Mesenchymal stem cell (in vitro differentiated cells and primary cell): ENCODE results near the gene KHDC4.

Experiments
- DNase-seq: peaks from one replicate; pipeline ENCODE4 v3.0.0-alpha.2; 2013
- H2AFZ ChIP-seq: one replicate; pipeline ENCODE4 v1.6.1; 2013; ENCODE audit warnings: low read depth, mild to moderate bottlenecking, control low read depth, inconsistent platforms, low read length, moderate library complexity
- H2AK5ac ChIP-seq: 2 replicates; pipeline ENCODE4 v1.6.1; 2013; ENCODE audit warnings: low read length, moderate library complexity, mild to moderate bottlenecking, inconsistent platforms; ENCODE audit not compliant: severe bottlenecking
- H2BK120ac ChIP-seq: one replicate; pipeline ENCODE4 v1.6.1; 2013; ENCODE audit warnings: low read depth, mild to moderate bottlenecking, inconsistent platforms, low read length, moderate library complexity
- H2BK12ac ChIP-seq, 2 experiments: one replicate each; pipeline ENCODE4 v1.6.1; 2013; ENCODE audit warnings: inconsistent platforms in 2 of 2, low read length in 2 of 2, mild to moderate bottlenecking in 2 of 2, moderate library complexity in 2 of 2, control low read depth in 1 of 2
- H2BK15ac ChIP-seq: one replicate; pipeline ENCODE4 v1.6.1; 2013; ENCODE audit warnings: mild to moderate bottlenecking, low read depth, inconsistent platforms; ENCODE audit not compliant: poor library complexity, severe bottlenecking
- H2BK5ac ChIP-seq: 2 replicates; pipeline ENCODE4 v1.6.1; 2013; ENCODE audit warnings: low read depth, mild to moderate bottlenecking, low read length, control low read depth, inconsistent platforms; ENCODE audit not compliant: poor library complexity, severe bottlenecking
- H3K14ac ChIP-seq, 2 experiments: one replicate each; pipeline ENCODE4 v1.6.1; 2013; ENCODE audit warnings: inconsistent platforms in 2 of 2, low read length in 2 of 2, control low read depth in 1 of 2, mild to moderate bottlenecking in 1 of 2, moderate library complexity in 1 of 2
- H3K18ac ChIP-seq, 2 experiments: one replicate each; pipeline ENCODE4 v1.6.1; 2013; ENCODE audit warnings: inconsistent platforms in 2 of 2, low read length in 2 of 2, control low read depth in 1 of 2, low read depth in 1 of 2, mild to moderate bottlenecking in 1 of 2
- H3K23ac ChIP-seq, 2 experiments: one replicate each; pipeline ENCODE4 v1.6.1; 2013; ENCODE audit warnings: inconsistent platforms in 2 of 2, low read length in 2 of 2, mild to moderate bottlenecking in 2 of 2, moderate library complexity in 2 of 2, control low read depth in 1 of 2
- H3K27ac ChIP-seq: 2 replicates; pipeline ENCODE4 v1.5.1; 2013; ENCODE audit warnings: mild to moderate bottlenecking, moderate library complexity, low read length, control low read depth, inconsistent platforms; ENCODE audit not compliant: poor library complexity, severe bottlenecking
- H3K27me3 ChIP-seq, 2 experiments: 2 replicates each; pipeline versions ENCODE4 v1.6.1 to v1.7.0; 2013; ENCODE audit warnings: low read length in 2 of 2, mild to moderate bottlenecking in 2 of 2, moderate library complexity in 2 of 2, control low read depth in 1 of 2, inconsistent platforms in 1 of 2; ENCODE audit not compliant: control insufficient read depth in 1 of 2, insufficient read depth in 1 of 2
- H3K36me3 ChIP-seq, 2 experiments: 2 replicates each; pipeline versions ENCODE4 v1.6.1 to v1.7.0; 2013; ENCODE audit warnings: low read length in 2 of 2, control low read depth in 1 of 2, inconsistent platforms in 1 of 2, low read depth in 1 of 2, mild to moderate bottlenecking in 1 of 2; ENCODE audit not compliant: insufficient read depth in 2 of 2, control insufficient read depth in 1 of 2
- H3K4ac ChIP-seq, 2 experiments: one replicate each; pipeline ENCODE4 v1.6.1; 2013; ENCODE audit warnings: inconsistent platforms in 2 of 2, low read length in 2 of 2, mild to moderate bottlenecking in 2 of 2, moderate library complexity in 2 of 2, control low read depth in 1 of 2, low read depth in 1 of 2
- H3K4me1 ChIP-seq: 2 replicates; pipeline ENCODE4 v1.6.1; 2013; ENCODE audit warnings: low read depth, low read length, control low read depth; ENCODE audit not compliant: control insufficient read depth, insufficient read depth
- H3K4me2 ChIP-seq: 2 replicates; pipeline ENCODE4 v1.6.1; 2013; ENCODE audit warnings: low read length, mild to moderate bottlenecking, inconsistent platforms; ENCODE audit not compliant: poor library complexity, severe bottlenecking
- H3K4me3 ChIP-seq, 2 experiments: 2 replicates each; pipeline versions ENCODE4 v1.5.1 to v1.7.0; 2013; ENCODE audit warnings: low read length in 2 of 2, mild to moderate bottlenecking in 2 of 2, control low read depth in 1 of 2, low read depth in 1 of 2; ENCODE audit not compliant: insufficient read depth in 1 of 2
- H3K79me1 ChIP-seq: replicated peaks from 2 replicates; pipeline ENCODE4 v1.6.1; 2013; ENCODE audit warnings: mild to moderate bottlenecking, control low read depth, low read length, inconsistent platforms; ENCODE audit not compliant: poor library complexity, severe bottlenecking
- H3K9ac ChIP-seq: 2 replicates; pipeline ENCODE4 v1.7.0; 2013; ENCODE audit warnings: mild to moderate bottlenecking, low read length, moderate library complexity
- H3K9me3 ChIP-seq: 2 replicates; pipeline ENCODE4 v1.7.0; 2013; ENCODE audit warnings: mild to moderate bottlenecking, low read length; ENCODE audit not compliant: control insufficient read depth
- H4K8ac ChIP-seq: one replicate; pipeline ENCODE4 v1.6.1; 2013; ENCODE audit warnings: inconsistent platforms, mild to moderate bottlenecking, low read length, moderate library complexity
- H4K91ac ChIP-seq: one replicate; pipeline ENCODE4 v1.6.1; 2013; ENCODE audit warnings: mild to moderate bottlenecking, low read length, inconsistent platforms
- WGBS: methylation state at CpG from one replicate; pipeline ENCODE4 v1.1.7; 2013; ENCODE audit warnings: mixed read lengths; 5-methylcytosine and 5-hydroxymethylcytosine counted together

Gene KHDC4

GRCh38 chr1:155968670-155969069, 34.5 kb upstream of the KHDC4 start:
- Histone ChIP-seq H2AFZ (no peak overlapping the region), H3K79me1 (peaks cover 20% of the 10 kb centered on the region), H4K91ac (no peak overlapping the region), H3K4me3 (no peak overlapping the region), H3K14ac (no peak overlapping the region), H3K27me3 (no peaks in the 10 kb centered on the region), H3K18ac (no peak overlapping the region), H3K4ac (peak overlapping the region in 1 of 2 experiments; percentile 12), H3K23ac (no peak overlapping the region), H2BK5ac (no peak overlapping the region), H3K9me3 (no peaks in the 10 kb centered on the region), H3K36me3 (peaks cover 63 to 79% of the 10 kb centered on the region in 2 experiments), H3K4me2 (no peak overlapping the region), H2BK12ac (no peak overlapping the region), H2BK120ac (no peak overlapping the region), H3K27ac (no peak overlapping the region), H4K8ac (no peak overlapping the region), H2BK15ac (no peak overlapping the region), H3K4me1 (peaks cover 35% of the 10 kb centered on the region), H3K9ac (peak overlapping the region; percentile 73), H2AK5ac (no peak overlapping the region)
- no peak for DNase-seq
- WGBS, result 80% methylated on average over 3 of the region's 3 CpGs

DNA sequence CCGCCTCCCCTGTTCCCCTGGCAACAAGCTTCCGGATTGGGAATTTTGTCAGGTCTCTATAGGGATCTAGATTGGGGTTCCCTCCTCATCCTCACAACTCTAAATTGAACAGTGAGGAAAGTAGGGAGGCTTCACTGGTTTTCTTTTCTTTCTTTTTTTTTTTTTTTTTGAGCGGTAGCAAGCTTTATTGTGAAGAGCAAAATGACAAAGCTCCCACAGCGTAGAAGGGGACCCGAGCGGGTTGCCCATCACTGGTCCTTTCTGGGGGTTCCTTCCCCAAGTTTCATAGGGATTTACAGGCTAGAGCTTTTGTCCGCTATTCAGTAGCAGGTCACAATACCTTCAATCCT, 33.8 kb upstream of the KHDC4 start:
- peaks cover 20% of the 10 kb centered on the region for H3K79me1 ChIP-seq
- no peak overlapping the region for H2AFZ ChIP-seq
- H3K23ac ChIP-seq, result no peak overlapping the region
- peak overlapping the region; percentile 57 for H3K9ac ChIP-seq
- no peak overlapping the region for H2BK5ac ChIP-seq
- H4K8ac ChIP-seq, result no peak overlapping the region
- H3K4me1 ChIP-seq, result peaks cover 35% of the 10 kb centered on the region
- H3K18ac ChIP-seq, result peak overlapping the region; percentile 55 to 79
- H2BK120ac ChIP-seq, result peak overlapping the region; percentile 45
- H2AK5ac ChIP-seq, result no peak overlapping the region
- H3K4me2 ChIP-seq, result no peak overlapping the region
- no peak overlapping the region for H3K4me3 ChIP-seq
- H3K9me3 ChIP-seq, result no peaks in the 10 kb centered on the region
- no peak overlapping the region for H3K27ac ChIP-seq
- H4K91ac ChIP-seq, result no peak overlapping the region
- H2BK12ac ChIP-seq, result no peak overlapping the region
- H3K36me3 ChIP-seq, result peaks cover 64 to 80% of the 10 kb centered on the region in 2 experiments
- H3K27me3 ChIP-seq, result no peaks in the 10 kb centered on the region
- no peak overlapping the region for H2BK15ac ChIP-seq
- no peak for DNase-seq
- 82% methylated on average over 3 of the region's 7 CpGs for WGBS
- H3K4ac ChIP-seq, result peak overlapping the region in 1 of 2 experiments; percentile 15
- no peak overlapping the region for H3K14ac ChIP-seq

- peaks cover 70 to 80% of the 10 kb centered on the region in 2 experiments for H3K36me3 ChIP-seq
- peak overlapping the region; percentile 57 for H3K9ac ChIP-seq
- no peak overlapping the region for H2AK5ac ChIP-seq
- peak overlapping the region in 1 of 2 experiments; percentile 67 for H3K23ac ChIP-seq
- no peak overlapping the region for H3K4me2 ChIP-seq
- no peaks in the 10 kb centered on the region for H3K27me3 ChIP-seq
- peak overlapping the region; percentile 15 to 32 for H3K4ac ChIP-seq
- peaks cover 20% of the 10 kb centered on the region for H3K79me1 ChIP-seq
- DNase-seq, result peak; percentile 20
- peak overlapping the region in 1 of 2 experiments; percentile 70 for H2BK12ac ChIP-seq
- H3K14ac ChIP-seq, result peak overlapping the region in 1 of 2 experiments; percentile 97
- no peak overlapping the region for H3K27ac ChIP-seq
- 75% methylated on average over 11 of the region's 13 CpGs for WGBS
- H3K9me3 ChIP-seq, result no peaks in the 10 kb centered on the region
- H4K8ac ChIP-seq, result peak overlapping the region; percentile 16
- H2BK5ac ChIP-seq, result no peak overlapping the region
- H4K91ac ChIP-seq, result peak overlapping the region; percentile 19
- no peak overlapping the region for H3K4me3 ChIP-seq
- no peak overlapping the region for H2AFZ ChIP-seq
- peaks cover 40% of the 10 kb centered on the region for H3K4me1 ChIP-seq
- H2BK120ac ChIP-seq, result peak overlapping the region; percentile 45
- H3K18ac ChIP-seq, result peak overlapping the region; percentile 55 to 79
- no peak overlapping the region for H2BK15ac ChIP-seq
These were observed 33.3 kb upstream of the KHDC4 start for GRCh38 chr1:155967341-155968050.

DNA sequence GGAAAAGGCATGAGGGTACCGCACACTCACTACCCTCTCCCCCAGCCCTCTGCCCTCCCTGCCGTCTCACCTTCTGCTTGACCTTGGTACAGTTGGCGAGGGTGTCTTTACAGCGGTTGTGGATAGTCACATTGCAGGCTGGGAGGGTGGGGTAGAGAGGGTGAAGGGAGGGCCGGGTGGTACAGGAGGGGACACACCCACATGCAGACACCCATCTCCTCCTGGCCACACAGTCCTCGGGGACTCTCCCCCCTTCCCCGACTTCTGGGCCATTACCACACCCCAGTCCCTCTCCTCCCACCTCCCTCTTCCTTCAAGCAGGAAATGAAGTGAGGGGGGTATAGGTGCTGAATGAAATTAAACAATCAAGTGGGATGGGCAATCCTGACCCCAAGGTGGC, 32.5 kb upstream of the KHDC4 start:
- no peak overlapping the region for H3K23ac ChIP-seq
- H2BK12ac ChIP-seq, result no peak overlapping the region
- no peak overlapping the region for H2AFZ ChIP-seq
- H3K36me3 ChIP-seq, result peaks cover 72 to 80% of the 10 kb centered on the region in 2 experiments
- no peak overlapping the region for H4K8ac ChIP-seq
- H2BK120ac ChIP-seq, result no peak overlapping the region
- H3K79me1 ChIP-seq, result peaks cover 20% of the 10 kb centered on the region
- no peak overlapping the region for H3K14ac ChIP-seq
- DNase-seq, result no peak
- H3K4me1 ChIP-seq, result peaks cover 43% of the 10 kb centered on the region
- no peak overlapping the region for H3K4me2 ChIP-seq
- H3K9me3 ChIP-seq, result no peaks in the 10 kb centered on the region
- H3K27me3 ChIP-seq, result no peaks in the 10 kb centered on the region
- no peak overlapping the region for H3K27ac ChIP-seq
- H3K18ac ChIP-seq, result peak overlapping the region in 1 of 2 experiments; percentile 55
- WGBS, result no CpG with 5 or more reads among the region's 7 CpGs
- H3K4ac ChIP-seq, result no peak overlapping the region
- H2BK15ac ChIP-seq, result no peak overlapping the region
- peak overlapping the region; percentile 57 for H3K9ac ChIP-seq
- no peak overlapping the region for H2AK5ac ChIP-seq
- no peak overlapping the region for H4K91ac ChIP-seq
- H2BK5ac ChIP-seq, result no peak overlapping the region
- no peak overlapping the region for H3K4me3 ChIP-seq
